HuH-7 (cell line): ENCODE data around the gene HPX.

ENCODE experiments used
- DNase-seq: peaks from one replicate; pipeline ENCODE4 v3.0.0; 2011; ENCODE audit warnings: low spot score

HPX gene

DNA sequence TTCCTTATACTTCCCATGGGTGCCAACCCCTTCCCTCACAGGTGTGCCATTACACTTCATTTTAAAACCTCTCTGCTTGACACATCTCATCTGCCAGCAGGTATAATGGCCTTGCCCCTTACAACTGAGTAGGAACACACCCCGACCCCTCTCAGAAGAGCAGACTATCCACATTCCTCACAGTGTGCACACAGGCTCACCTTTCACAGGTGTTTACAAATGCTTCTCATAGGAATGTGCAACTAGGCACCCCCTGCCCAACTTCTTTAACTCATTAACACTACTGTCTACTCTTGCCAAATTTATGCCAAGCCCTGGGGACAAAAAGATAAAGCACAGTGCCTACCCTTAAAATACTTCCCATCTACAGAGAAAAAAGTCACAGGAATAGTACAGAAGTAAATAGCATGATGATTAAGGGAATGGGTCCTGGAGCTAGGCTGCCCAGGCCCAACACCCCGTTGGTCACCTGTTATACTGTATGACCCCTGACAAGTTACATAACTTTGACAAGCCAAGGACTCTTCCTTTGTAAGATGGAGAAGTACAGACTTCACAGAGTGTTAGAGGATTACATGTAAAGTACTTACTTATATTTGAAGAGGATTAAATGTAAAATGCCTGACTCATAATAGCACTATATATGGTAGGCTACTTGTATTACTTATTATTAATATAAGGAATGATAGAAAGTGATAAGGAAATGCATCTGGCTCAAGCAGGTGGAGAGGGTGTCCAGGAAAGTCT is 17.7 kb upstream of the HPX start:
- no peak for DNase-seq

DNA sequence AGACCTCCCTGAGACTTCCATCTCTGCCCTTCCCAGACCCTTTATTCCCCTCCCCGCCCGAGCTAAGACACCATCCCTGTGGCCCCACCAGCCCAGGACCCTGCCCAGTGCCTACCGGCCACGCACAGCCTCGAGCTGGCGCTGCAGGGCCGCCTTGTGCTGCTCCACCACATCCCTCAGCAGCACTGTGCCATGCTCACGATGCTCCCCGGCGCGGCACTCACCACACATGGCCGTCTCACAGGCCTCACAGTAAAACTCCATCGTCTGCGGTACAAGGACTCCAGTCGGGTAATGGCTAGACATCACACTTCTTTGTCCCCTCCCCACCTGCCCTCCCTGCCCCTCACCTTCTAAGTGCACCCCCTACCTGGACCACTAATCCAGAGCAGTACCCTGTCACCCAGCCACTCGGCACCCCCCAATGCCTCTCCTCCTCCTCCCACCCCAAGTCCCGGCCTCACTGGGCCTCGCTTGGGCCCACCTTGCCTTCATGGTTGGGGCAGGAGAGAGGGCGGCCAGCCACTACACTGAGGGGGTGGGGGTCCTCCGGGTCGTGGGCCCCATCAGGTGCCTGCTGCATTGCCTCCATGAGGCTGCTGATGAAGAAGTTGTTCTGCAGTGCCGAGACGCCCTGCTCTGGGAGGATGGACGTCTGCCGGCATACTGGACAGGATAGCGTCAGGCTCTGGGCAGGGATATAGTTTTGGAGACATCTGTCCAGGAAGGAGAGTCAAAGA is 17.0 kb upstream of the HPX start:
- DNase-seq, result no peak

DNA sequence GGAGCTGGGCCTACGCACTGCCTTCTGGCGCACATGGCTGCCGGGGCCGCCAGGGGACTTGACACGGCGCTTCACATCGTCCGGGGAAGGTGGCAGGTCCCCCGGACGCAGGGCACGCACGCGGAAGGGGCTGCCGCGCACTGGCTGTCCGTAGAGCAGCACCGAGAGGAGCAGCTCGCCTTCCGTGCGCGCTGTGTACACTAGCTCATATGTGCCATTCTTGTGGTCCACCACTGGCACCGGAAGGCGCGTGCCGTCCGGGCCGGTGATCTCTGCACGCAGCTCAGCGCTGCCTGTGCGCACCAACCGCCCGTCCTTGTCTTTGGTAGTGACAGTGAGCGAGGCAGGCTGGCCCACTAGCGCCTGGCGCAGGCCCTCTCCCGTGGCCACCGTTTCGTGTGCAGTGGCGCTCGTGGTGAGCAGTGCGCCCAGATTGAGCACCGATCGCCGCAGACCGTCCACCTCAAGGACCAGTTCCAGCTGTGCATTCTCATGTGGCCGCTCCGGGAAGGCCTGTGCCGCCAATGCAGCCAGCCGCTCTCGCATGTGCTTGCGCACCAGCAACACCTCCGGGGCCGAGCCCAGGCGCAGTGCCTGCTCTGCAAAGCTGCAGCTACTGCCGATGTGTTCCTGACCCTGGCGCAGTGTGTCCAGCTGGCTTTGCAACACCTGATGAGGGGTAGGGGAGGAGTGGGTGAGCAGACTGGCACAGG is 15.7 kb upstream of the HPX start:
- no peak for DNase-seq

DNA sequence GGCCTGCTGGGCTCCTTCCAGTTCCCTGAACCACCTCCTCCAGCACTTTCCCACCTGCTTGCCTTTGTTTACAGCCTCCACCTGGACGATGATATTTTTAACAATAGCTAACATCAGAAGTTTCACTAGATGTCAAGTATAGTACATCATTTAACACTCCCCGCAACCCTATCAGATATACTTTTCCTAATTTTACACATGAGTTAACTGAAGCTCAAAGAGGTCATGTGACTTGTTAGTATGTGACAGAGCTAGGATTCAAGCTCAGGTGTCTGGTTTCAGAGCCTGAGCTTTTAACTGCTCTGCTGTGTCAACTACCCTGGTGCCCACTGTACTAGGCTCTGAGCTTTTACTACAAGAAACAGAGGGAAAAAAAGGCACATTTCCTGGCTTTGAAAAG is 14.3 kb upstream of the HPX start:
- DNase-seq, result no peak

DNA sequence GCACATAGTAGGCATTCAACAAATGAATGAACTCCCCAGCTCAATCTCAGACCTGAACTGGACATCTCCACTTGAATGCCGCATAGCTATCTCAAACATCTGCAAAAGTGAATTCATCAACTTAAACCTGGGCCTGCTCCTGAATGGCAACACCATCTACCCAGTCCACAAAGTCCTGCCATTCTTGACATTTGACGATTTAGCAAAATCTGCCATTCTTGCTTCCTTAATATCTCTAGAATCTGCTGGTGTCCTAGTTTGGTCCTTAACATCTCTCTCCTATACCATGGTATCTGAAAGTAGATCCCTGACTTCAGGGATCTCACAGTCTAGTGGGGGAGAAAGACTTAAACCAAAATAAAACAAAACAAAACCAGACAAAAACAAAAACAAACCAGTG is 12.4 kb upstream of the HPX start:
- DNase-seq, result no peak

DNA sequence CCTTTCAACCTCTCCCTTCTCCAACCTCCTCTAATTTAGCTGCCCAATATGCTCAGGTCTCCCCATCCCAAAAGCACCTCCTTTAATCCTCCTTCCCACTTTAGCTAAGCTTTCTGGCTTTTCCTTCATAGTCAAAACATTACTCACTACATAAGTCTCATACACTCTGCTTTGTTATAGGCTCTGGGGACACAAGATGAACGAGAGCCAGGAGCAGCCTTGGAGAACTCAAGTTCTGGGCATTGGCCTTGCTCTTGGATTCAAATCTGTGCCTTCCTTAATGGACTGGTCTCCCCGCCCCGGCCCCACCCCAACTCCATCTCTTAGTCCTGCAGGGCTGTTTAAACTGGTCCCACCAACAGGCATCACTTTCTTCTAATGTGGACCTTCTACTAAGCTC is 11.4 kb upstream of the HPX start:
- no peak for DNase-seq

DNA sequence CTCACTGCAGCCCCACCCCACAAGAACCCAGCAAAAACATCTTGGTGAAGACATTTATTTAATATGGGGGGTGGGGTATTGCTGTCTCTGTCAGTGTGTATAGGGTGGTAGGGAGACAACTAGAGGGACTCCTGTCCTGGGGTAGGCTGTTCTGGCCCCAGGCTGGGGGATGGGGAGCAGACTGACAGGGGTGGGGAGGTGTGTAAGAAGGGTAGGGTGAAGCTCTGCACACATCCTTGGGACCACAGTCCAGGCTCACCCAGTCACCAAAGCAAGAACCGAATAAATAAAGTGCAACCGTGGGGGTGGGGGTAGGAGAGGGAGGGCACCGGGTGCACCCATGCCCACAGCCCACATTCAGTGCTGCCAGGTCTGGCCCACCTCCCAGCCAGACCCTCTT is 7.8 kb upstream of the HPX start:
- no peak for DNase-seq

DNA sequence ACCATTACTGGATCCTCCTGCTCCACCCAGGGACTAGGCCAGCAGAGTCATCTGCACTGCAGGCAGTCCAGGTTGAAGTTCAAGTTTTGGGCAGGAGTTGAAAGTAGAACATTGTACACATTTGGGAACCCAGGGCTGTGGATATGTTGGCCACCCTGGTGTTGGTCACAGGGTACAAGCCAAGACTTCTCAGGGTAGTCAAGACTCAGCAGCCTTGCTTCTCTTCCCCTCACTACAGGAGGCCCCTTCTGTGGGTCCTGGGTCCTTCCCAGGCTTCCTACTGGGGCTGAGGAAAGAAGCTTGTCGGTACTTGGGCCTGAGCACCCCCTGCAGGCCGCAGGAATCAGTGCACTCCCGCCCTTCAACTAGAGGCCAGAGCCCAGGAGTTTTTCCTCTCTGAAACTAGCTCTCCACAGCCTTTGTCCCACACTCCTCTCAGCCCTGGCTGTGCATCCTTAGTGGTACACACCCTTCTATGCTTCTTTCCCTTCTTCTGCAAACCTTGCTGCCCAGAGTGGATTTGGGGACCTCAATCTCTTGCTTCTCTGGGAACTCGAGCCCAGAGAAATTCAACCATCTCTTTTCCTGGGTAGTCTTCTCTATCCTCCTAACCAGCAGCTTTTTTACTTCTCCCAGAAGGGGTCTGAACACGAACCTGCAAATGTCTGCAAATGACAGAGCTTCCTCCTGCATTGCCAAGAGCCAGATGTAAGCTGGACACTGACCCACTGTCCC is 2.6 kb upstream of the HPX start:
- DNase-seq, result peak; percentile 85

DNA sequence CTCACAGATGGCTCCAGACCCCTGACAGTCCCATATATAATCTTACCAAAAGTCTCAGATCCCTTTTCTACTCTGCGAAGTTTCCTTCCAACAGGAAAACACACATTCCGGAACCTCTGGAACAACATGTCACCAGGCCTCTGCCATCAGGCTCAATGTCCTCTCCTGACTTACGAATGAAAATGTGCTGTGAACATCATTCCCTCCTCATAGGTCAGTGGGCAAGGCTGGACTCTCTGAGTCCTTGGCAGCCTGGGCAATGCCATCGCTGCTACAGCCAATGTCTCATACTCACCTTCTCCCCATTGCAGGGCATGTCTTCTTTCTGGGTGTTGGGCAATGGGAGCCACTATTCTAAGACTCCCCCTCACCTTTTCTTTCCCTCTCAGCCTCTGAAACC is 1.7 kb upstream of the HPX start:
- no peak for DNase-seq

DNA sequence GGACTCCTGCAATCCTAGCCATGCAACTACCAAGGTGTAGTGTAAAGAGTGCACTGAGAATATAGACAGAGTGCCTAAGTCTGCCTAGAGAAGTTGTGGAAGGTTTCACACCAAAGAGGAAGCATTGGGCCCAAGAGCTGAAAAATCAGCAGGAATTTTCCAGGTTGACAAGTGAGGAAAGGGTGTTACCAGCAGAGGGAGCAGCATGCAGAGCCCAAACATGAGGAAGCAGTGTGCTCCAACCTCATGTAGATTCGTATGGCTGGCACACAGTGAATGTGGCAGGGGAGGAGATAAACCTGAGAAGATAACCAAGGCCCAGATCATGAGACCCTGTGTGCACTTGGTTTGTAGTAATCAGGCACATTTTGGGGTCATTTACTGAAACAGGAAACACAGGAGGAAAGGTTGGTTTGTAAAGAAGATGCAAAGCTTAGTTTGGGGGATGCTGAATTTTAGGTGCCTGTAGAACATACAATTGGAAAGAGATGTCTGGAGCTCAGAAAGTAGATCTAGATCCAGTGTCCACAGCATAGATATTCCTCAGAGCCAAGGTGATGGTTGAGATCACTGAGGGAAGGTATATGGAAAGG is 1.7 kb downstream of the HPX start:
- DNase-seq, result peak; percentile 64

DNA sequence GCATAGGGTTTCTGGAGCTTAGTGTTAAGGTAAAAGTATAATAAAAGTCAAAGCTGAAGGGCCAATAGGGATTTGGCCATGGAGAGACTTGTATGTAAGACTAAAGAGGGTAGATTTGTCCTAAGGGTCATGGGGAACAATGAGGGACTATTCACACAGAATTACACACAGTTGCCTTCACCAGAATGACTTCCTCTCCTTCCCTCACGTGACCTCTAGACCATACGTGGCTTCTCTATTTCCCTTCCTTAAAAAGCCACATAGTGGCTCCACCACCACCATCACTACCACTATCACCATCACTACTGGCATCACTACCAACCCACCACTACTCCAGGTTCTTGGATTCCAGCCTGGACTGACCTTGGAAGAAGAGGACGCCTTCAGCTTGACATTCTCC is 2.8 kb downstream of the HPX start:
- no peak for DNase-seq

DNA sequence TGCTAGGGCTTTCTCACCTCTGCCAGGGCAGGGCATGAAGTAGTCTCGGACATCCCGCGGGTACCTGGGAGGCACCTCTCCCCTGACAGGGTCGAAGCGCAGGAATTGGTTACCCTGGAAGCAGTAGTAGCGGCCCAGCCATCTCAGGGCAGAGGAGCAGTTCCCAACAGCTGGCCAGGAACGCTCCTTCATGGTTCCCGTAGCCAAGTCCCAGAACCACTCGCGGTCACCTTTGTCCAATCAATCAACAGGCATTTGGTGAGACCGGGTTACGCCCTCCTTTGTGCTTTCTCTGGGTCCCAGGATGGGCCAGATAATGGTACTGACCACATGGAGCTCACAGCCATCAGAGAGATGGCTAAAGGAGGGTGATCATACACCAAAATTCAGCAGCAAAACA is 3.4 kb downstream of the HPX start:
- no peak for DNase-seq

DNA sequence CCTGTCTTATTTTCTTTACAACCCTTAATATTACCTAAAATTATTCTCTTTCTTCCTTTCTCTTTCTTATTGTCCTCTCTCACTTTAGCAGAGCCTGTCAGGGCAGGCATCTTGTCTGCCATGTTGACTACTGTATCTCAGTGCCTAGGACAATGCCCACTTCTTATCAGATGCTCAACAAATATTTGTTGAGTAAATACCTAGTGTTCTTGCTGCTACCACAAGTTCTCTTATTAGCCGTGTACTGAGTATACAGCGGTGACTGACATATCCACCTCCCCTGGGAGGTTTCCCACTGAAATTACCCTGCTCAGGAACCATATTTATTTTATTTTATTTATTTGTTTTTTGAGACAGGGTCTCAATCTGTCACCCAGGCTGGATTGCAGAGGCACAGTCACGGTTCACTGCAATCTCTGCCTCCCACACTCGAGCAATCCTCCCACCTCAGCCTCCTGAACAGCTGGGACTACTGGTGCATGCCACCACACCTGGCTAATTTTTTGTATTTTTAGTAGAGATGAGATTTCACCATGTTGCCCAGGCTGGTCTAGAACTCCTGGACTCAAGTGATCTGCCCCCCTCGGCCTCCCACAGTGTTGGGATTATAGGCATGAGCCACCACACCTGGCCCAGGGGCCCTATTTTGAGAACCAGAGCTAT is 6.7 kb downstream of the HPX start:
- DNase-seq, result no peak

DNA sequence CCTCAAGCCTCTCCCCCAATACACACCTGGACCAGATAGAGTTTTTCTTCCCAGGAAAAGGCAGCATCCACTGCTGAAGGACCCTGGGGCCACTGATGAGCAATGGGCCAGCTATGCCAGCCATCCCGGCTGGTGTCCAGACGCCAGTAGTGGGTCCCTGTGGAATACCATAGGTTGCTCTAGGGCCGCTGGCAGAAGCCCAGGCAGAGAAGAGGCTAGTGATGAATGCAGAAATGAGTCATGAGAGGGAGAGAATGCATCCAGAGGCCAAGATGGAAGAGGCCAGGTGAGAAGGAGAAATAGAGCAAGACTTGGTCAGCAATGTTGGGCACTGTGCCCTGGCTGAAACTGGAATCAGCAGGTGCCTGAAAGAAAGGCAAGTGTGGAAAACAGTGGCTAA is 8.9 kb downstream of the HPX start:
- DNase-seq, result no peak

DNA sequence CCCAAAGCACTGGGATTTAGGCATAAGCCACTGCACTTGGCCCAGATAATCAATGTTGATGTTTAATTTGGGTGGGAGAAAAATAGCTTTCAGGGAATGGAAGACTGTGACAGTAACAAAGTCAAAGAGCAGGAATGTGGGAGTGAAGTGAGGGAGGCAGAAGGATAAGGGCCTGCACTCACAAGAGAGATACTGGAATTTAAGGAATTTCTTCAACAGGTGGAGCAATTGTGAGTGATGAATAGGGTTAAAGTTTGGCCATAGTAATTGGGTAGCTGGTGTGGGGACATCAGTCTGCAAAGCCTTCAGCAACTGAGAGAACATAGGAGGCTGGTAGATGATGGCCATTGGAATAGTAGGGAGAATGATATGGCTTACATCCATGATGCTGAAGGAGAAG is 13.3 kb downstream of the HPX start:
- no peak for DNase-seq

DNA sequence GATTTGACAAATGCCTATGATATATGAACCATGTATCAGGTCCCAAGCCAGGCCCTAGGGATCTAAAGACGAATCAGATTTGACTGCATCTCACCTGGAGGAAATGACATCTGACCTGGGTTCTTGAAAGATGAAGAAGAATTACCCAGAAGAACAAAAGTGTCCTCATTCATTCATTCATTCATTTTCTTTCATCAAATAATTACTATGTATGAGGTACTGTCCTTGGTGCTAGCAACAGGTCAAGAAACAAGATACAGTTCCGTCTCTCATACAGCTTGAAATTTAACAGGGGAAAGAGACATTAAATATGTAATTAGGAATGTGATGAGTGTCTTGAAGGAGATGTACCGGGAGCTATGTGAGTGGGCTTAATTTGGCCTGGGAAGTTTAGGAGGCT is 20.1 kb downstream of the HPX start:
- no peak for DNase-seq

DNA sequence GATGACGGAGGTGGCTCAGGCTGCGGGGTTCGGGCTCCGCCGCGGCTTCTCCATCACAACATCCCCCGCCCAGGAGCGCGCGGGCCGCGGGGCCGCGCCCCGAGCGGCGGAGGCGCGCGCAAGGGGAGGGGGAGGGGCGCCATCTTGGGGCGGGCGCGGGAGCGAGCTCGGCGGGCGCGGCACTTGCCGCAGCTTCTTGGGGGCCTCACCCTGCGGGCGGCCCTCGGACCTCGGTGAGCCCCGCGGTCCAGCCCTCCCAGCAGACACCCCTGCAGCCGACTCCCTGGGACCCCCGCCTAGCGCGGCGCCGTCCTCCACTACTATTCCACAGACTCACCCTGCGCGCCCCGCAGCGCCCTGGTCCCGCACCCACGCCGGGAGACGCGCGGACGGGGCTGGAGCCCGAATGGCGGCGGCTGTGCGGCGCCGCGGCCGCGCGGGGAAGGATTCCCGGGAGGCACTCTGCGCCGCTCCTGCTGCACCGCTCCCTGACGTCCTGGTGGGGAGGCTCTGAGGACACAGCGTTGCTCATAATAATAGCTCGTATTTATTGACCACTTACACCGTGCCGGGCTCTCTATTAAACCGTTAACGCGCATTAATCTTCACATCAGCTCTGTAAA is 21.7 kb downstream of the HPX start, which contains the start of gene APBB1:
APBB1 (minus strand) TSS at position 86 of the 623 bp plus-strand sequence. CDS start 7,747 bp downstream, outside the sequence.
- DNase-seq, result peak; percentile 88

DNA sequence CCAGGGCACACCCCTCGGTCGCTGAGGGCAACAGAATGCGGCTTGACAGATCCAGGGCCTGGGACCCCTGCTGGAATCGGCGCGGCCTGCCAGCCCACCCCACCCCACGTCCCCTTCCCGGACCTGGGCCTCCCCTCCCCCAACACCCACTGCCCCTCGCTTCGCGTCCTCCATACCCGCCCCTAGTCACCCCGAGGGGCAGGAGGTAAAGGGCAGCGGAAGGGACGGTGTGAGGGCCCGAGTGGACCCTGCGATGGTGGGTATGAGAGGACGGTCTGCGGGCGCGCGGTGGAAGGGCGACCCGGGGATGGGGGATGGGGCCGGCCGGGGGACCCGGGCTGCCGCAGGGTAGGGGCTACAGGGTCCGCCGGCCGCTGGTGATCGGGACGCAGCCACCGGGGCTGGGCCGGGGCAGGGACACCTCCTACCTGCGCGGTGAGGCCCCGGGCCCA is 22.2 kb downstream of the HPX start:
- DNase-seq, result no peak

DNA sequence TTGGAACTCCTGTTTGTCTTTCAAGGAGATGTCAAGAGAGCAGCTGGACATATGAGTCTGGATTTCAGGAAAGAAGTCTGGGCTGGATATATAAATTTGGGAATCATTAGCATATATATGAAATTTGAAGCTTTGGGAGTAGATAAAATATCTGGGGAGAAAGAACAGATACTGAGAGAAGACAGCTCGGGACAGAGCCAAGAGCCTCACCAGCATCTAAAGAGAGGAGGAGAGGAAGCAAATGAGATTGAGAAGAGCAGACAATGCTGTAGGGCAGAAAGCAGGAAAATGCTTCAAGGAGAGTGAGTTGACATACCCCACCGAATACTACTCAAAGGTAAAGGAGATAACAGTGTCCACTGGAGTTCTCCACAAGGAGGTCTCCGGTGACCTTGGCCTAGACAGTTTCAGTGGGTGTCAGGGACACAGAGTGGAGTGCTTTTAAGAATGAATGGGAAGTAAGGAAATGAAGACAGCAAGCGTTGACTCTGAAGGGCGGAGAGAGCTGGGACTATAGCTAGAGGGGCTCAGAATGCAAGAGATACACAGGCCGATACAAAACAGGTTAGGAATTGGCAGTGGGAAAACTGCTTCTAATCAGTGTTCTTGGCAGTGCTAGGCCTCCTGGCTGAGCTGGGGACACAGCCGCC is 22.8 kb downstream of the HPX start:
- no peak for DNase-seq

DNA sequence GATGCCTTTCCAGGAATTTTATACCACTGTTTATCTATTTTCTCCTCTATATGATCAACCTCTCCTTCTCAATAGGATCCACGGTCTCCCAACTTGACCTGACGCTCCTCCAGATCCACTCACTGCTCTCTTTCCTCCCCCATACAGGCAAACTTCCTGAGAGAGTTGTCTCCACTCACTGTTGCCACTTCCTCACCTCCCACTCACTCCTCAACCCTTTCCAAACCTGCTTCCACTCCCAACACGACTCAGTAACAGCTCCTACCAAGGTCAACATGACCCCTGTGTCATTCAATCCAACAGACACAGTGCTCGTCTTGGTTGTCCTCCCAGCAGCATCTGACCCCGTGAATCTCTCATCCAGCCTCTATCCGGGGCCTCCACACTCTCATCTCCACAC is 25.0 kb downstream of the HPX start:
- no peak for DNase-seq
